T47D (cell line): Measurements from ENCODE around the gene ZNF532.

Experiments
- DNase-seq, 2 experiments: peaks; one replicate each; pipeline versions ENCODE4 v3.0.0 to v3.0.0-alpha.2; 2011 to 2012; ENCODE audit warnings: low read depth in 1 of 2, low spot score in 1 of 2
- JUND ChIP-seq: IDR thresholded peaks from 2 replicates; pipeline ENCODE4 v1.6.1; 2012; ENCODE audit warnings: low read depth
- in situ Hi-C: cut with HindIII; loops from 2 replicates; pipeline ENCODE4 v1.10.0; 2016; ENCODE audit warnings: low sequenced_read_pairs, low pct_unique_long_range_greater_than_20kb

Gene ZNF532

DNA sequence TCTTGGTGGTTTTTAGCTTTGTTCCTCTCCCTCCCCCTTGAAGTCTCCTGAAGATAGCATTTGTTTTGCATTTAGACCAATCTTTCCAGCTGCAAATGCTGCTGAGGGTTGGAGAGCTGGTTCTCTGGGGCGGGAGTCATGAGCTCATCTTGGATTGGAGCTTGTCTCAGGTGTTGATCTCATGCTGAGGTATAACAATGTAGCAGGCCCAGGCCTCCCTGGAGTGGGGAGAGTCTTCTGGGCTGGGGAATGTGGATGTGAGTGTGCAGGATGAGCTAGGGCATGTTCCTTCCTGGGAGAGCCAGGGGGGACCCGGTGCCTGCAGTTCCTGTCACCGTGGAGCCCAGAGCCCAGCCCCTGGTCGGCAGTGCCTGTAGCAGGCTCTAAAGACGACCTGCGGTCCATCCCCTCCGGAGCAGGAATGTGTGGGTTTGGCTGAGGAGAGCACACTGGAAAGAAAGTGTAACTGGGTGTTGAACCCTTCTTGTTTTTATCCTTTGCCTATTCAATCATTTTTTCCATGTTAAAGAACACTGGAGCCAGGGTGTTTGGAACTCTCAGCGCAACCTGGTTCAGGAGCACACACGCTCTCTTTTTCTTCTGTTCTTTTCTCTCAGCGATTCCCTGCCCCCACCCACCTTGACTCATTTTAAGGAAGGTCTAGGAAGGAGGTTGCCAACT lies 2.7 kb downstream of the ZNF532 start:
- in situ Hi-C loops, result no loop called here
- no peak for TF ChIP-seq JUND
- DNase-seq, result peak in 1 of 2 experiments; percentile 29

DNA sequence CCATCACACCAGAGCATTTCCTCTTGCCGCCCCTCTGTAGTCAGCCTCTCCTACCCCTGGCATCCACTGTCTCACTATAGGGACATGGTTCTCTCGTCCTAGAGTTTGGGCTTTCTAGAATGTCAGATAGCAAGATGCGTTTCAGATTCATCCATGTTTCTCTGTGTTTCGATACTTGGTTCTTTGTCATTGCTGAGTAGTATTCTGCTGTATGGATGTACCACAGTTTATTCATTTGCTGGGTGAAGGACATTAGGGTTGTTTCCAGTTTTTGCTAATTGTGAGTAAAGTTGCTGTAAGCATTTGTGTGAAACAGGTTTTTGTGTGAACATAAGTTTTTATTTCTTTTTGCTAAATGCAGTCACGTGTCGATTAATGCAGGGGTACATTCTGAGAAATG lies 3.8 kb downstream of the ZNF532 start:
- in situ Hi-C loops, result no loop called here
- no peak for DNase-seq
- no peak for TF ChIP-seq JUND

DNA sequence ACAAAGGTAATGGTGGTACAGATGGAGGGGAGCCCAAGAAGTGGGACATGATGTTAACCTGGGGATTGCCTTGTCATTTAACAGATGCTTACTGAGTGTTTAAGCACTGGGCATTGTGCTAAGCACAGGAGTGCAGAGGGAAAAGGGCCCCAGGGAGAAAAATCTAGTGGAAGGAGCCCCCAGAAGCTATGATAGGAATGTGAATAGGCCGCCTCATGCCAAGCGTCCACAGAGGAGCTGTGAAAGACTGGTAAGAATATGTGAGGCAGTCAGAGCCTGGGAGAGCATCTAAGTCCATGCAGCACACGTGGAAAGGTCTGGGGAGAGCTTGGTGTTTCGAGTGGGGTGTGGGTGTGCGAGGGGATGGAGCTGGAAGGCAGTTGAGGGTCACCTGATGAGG lies 5.5 kb downstream of the ZNF532 start:
- in situ Hi-C loops, result no loop called here
- TF ChIP-seq JUND, result no peak
- DNase-seq, result no peak

DNA sequence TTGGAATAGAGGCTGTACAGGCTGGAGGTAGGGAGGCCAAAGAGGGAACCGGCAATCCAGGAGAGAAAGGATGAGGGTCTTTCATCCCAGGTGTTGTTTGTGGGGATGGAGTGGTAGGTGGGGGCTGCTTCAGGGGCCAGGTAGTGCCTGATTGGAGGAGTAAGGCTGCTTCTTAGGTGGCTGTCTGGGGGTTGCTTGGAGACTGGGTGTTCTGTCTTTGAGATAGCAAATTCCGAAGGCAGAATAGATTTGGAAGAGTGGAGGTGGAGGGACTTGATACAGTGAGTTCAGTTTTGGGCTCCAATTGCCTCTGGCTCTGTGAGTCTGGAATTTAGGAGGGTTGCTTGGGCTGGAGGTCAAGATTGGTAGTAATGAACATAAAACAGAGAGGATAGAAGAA lies 5.9 kb downstream of the ZNF532 start:
- no peak for TF ChIP-seq JUND
- in situ Hi-C loops, result no loop called here
- no peak for DNase-seq

DNA sequence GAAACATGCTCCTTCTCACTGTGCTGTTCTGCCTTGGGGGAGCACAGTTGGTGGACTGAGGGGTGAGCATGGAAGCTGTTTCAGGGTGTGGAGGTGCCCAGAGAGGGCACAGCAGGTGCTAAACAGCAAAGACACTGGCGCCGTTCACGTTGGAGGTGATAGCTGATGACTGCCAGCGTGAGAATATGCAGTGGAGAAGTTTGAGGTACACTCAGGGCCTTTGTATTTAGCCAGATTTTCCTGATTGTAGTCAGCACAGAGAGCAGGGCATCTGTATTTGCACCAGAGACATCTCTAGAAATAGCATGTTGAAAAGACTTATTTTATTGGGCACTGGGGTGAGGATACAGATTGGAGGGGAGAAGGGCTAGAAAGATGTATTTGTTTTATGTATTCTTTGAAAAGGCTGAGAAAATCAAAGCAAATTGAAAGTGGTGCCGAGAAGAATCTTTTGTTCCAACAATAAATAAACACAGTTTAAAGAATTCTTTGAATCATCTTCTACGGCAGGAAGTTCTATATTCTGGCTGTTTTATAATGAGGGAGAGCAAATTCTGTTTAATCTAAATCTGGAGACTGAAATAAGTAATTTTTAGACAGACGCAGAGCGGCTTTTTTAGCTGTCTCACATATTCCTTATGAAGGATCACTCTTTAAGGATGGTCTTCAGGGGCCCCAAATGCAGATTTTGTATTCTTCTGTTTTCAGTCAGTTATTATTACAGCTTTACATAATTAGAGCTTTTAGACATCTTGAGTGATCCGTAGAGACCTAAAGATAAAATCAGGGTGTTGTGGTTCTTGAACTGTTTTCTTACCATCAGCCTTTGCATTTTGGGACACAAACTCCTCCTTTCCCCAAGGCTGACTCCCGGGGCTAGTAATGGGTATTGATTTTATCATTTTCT lies 7.1 kb downstream of the ZNF532 start:
- DNase-seq, result no peak
- no peak for TF ChIP-seq JUND
- in situ Hi-C loops, result no loop called here

DNA sequence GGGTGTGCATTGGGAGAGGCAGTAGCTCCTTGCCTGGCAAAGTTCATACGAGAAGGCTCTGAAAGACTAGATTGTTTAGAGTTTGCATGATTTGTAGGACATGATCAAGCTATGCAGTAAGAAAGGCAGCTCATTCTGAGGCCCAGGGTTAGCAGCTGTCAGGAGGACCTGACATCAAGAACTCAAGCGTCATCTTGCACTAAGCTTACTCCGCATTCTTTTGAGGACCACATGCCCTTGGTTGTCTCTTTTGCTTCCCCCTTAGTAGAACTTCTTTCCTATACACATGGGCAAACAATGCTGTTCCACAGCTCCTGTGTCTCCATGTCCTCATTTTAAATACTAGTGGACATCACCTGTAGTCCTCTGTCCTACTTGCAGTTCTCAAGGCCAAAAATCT lies 14.0 kb downstream of the ZNF532 start:
- no peak for TF ChIP-seq JUND
- in situ Hi-C loops, result no loop called here
- no peak for DNase-seq

DNA sequence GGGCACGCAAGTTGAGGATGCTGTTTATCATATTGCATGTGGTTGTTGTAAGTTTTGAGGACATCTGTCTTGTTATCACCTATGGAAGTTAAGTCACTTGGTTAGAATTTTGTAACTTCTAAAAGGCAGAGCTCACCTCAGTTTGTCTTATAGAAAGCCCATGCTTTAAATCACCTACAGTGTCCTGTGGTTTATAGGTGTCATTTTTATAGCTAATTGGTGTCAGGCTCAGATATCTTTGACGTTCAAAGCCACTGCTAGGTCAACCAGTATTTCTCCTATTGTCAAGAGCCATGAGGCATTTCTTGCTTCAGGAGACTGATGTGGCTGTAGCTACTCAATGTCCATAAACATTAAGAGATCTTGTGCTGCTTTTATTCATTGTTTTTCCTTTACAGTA lies 16.8 kb downstream of the ZNF532 start:
- TF ChIP-seq JUND, result no peak
- DNase-seq, result no peak
- in situ Hi-C loops, result no loop called here

DNA sequence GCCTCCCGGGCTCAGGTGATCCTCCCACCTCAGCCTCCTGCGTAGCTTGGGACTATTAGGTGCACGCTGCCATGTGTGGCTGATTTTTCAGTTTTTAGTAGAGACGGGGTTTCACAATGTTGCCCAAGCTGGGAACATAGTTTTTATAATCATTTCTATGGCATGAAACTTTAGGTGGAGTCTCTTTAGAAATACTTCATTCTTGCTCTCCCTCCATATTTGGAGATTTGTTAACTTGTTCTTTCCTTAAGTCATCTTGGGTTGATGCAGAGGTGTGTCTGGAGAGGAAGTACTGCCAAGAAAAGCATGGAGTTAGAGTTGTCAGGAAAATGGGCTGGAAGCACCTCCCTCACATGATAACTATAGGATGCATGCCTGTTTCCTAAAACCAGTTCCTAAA lies 17.4 kb downstream of the ZNF532 start:
- TF ChIP-seq JUND, result no peak
- in situ Hi-C loops, result no loop called here
- DNase-seq, result no peak

DNA sequence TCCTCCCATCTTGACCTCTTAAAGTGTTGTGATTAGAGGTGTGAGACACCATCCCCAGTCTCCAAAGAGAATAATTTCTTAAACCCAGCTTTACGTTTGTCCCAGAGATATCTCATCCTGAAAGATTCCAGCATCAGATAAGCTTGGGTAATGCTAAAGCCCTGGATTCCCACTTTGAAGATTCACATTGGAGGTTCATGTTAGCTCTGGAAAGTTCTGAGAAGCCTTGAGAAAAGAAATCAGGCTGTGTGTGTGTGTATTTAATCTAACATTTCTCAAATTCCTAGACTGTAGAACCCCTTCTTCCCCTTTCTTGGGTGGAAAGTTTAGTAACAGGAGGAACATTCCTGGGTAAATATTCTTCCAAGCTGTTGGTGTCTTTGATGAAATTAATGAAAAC lies 18.0 kb downstream of the ZNF532 start:
- no peak for TF ChIP-seq JUND
- in situ Hi-C loops, result no loop called here
- no peak for DNase-seq

DNA sequence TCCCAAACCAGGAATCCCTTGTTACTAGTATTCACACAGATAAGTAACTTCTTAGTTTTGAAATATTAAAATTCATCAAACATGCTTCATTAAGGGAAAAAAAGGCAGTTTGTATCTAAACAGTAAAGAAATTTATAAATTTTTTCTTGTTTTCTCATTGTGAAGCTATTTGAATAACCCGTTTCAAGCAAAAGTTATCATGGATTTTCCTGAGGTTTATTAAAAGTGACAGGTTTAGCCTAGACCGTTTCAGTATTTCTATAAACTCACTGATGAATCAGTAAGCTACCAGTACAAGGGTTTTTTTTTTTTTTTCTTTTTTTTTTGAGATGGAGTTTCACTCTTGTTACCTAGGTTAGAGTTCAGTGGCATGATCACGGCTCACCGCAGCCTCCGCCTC lies 20.0 kb downstream of the ZNF532 start:
- DNase-seq, result no peak
- in situ Hi-C loops, result no loop called here
- TF ChIP-seq JUND, result no peak

DNA sequence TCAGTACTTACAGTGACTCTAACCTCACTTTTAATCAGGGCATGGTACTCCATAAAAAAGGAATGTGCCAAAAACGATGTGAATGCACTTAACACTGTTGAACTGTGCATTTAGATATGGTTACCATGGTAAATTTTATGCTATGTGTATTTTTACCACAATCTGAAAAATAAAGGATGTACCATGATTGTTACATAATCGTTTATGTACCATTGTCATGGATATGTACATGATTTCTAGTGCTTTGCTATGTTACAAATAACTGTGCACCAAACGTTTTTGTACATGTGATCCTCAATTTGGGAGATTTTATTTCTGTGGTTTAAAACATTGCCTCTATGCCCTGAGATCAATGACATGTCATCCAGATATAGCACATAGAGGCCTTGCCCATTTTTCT lies 21.8 kb downstream of the ZNF532 start:
- in situ Hi-C loops, result no loop called here
- DNase-seq, result no peak
- TF ChIP-seq JUND, result no peak

DNA sequence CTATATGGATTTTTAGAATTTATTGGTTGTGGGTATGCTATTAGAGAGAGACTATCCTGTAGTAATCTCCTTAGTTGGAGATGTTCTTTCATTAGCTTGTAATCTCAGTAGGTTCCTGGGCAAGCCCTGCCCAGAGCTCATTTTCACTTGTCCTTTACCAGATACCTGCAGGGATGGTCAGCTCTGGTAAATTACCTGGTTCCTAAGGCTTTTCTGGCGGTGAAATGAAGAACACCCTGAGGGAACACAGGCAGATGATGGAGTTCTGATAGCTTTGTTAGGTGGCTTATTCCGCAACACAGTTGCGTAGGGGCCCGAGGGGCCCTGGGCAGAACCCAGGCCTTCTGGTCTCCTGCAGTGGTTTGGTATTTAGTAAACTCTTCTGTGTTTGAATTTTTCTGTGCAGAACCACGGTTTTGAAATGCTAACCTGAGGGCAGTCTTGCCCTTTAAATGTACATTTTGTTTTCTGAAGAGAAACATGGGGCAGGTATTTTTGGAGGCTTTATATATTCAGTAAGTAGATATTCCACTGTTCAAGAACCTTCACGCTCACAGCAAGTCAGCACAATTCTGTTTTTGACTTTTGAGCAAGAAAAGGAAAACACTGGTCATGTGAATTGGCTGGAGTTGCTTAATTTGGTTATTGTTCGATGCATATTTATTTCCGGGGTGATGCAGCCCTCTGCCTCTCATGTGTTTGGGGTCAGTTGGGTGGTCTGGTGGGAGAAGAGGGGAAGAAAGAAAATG lies 22.4 kb downstream of the ZNF532 start:
- peak in 1 of 2 experiments; percentile 68 for DNase-seq
- in situ Hi-C loops, result no loop called here
- no peak for TF ChIP-seq JUND

DNA sequence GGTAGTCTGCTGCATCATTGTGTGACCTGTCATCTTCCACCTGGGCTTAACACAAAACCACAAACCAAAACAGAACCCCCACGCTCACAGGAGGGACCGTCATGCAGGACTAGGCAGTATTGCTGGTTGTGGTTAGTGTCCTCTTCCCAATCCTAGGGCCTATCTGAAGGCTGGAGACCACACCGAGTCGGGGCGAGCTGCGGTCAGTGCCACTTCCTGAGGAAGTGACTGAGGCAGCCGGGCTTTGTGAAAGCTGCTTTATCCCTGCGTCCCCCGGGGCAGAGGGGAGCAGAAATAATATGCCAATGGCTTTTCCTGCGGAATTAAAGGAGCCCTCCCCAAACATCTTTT lies 22.9 kb downstream of the ZNF532 start:
- TF ChIP-seq JUND, result no peak
- peak in 1 of 2 experiments; percentile 41 for DNase-seq
- in situ Hi-C loops, result no loop called here
